SH-SY5Y (cell line): ENCODE measurements around the gene WWOX.

ENCODE experiments used
- GATA2 ChIP-seq: IDR thresholded peaks from 2 replicates; pipeline ENCODE4 v1.6.1; 2011; ENCODE audit warnings: mild to moderate bottlenecking, low read depth, low read length
- GATA3 ChIP-seq: IDR thresholded peaks from 2 replicates; pipeline ENCODE4 v1.6.1; 2011; ENCODE audit warnings: low read depth, mild to moderate bottlenecking, low read length, moderate library complexity

DNA sequence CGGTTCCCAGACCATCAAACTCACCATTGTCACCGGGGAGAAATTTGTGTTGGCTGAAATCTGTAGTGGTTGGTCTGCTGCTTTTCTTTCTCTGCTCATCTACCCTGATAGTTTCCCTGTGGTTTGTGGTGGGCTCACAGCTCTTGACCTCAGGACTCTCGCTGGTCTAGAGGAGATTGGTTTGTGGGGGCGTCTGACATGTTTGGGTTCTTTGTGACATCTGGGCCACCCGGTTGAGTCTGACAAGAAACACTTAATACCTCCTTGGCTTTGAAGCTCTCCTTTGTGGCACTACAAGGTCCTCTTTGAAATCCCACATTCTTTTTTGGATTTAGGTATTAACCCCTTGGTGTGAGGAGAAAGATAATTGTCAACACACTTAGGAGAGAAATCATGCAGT is 662.0 kb downstream of the WWOX start:
- TF ChIP-seq GATA2 (no peak), GATA3 (no peak)
